Neutrophil (primary cell): ENCODE measurements around the gene WNT16.
"Not testable (repeated sequence)": the region's sequence is repeated elsewhere in the genome, so short reads cannot be mapped to it uniquely, and the experiment has no call there.

Experiments used
- H3K27ac ChIP-seq: fragments of 200-600 bp; sonication (generic); 2 replicates; pipeline ENCODE4 v1.5.1; 2016; ENCODE audit warnings: mild to moderate bottlenecking, moderate library complexity
- H3K27me3 ChIP-seq: fragments of 200-600 bp; sonication (generic); 2 replicates; pipeline ENCODE4 v1.6.0; 2016; ENCODE audit warnings: mild to moderate bottlenecking
- H3K36me3 ChIP-seq: fragments of 200-600 bp; sonication (generic); 2 replicates; pipeline ENCODE4 v1.5.1; 2017
- H3K4me1 ChIP-seq, 2 experiments: fragments of 200-600 bp in 1 of 2; sonication (generic) in 1 of 2; 1 replicate in 1 of 2; 2 replicates in 1 of 2; pipeline versions ENCODE4 v1.5.1 to v1.6.1; 2013 to 2016; ENCODE audit warnings: low read depth in 1 of 2, low read length in 1 of 2, mild to moderate bottlenecking in 1 of 2, moderate library complexity in 1 of 2; ENCODE audit not compliant: control insufficient read depth in 1 of 2, insufficient read depth in 1 of 2
- H3K4me3 ChIP-seq, 2 experiments: fragments of 200-600 bp in 1 of 2; sonication (generic) in 1 of 2; 1 replicate in 1 of 2; 2 replicates in 1 of 2; pipeline ENCODE4 v1.5.1; 2013 to 2016; ENCODE audit warnings: low read depth in 1 of 2, low read length in 1 of 2, mild to moderate bottlenecking in 1 of 2, moderate library complexity in 1 of 2
- H3K9me3 ChIP-seq: fragments of 200-600 bp; sonication (generic); 2 replicates; pipeline ENCODE4 v1.5.1; 2016
- CTCF ChIP-seq: fragments of 200-600 bp; sonication (generic); IDR thresholded peaks from 2 replicates; pipeline ENCODE4 v1.5.1; 2016; ENCODE audit warnings: antibody characterized with exemption

WNT16 gene

GRCh38 chr7:121313220-121313792 lies 15.5 kb upstream of the WNT16 start:
- Histone ChIP-seq H3K27ac (no peak overlapping the region), H3K4me3 (no peak overlapping the region)
- TF ChIP-seq CTCF = no peak

GRCh38 chr7:121313793-121314676 lies 14.8 kb upstream of the WNT16 start:
- no peak overlapping the region for H3K27ac ChIP-seq
- H3K4me3 ChIP-seq = no peak overlapping the region
- H3K4me1 ChIP-seq = no peaks in the 10 kb centered on the region
- H3K36me3 ChIP-seq = no peaks in the 10 kb centered on the region
- TF ChIP-seq CTCF = no peak
- H3K9me3 ChIP-seq = no peaks in the 10 kb centered on the region
- H3K27me3 ChIP-seq = no peaks in the 10 kb centered on the region

More at GRCh38 chr7:121313220-121313792, 15.5 kb upstream of the WNT16 start:
- H3K27me3 ChIP-seq = no peaks in the 10 kb centered on the region
- no peaks in the 10 kb centered on the region for H3K36me3 ChIP-seq
- H3K4me1 ChIP-seq = no peaks in the 10 kb centered on the region
- H3K9me3 ChIP-seq = no peaks in the 10 kb centered on the region

- not testable (repeated sequence) for H3K4me3 ChIP-seq, H3K9me3 ChIP-seq, H3K36me3 ChIP-seq, H3K4me1 ChIP-seq, H3K27me3 ChIP-seq, H3K27ac ChIP-seq
Measured at GRCh38 chr7:121315170-121315569, 13.6 kb upstream of the WNT16 start.

GRCh38 chr7:121322460-121322859 lies 6.3 kb upstream of the WNT16 start:
- no peak overlapping the region for H3K4me3 ChIP-seq

GRCh38 chr7:121323515-121324302 lies 5.1 kb upstream of the WNT16 start:
- no peak overlapping the region for H3K4me3 ChIP-seq
- no peaks in the 10 kb centered on the region for H3K4me1 ChIP-seq
- no peaks in the 10 kb centered on the region for H3K36me3 ChIP-seq
- H3K9me3 ChIP-seq = no peaks in the 10 kb centered on the region
- no peak for TF ChIP-seq CTCF
- no peak overlapping the region for H3K27ac ChIP-seq
- peaks cover 54% of the 10 kb centered on the region for H3K27me3 ChIP-seq

More at GRCh38 chr7:121322460-121322859, 6.3 kb upstream of the WNT16 start:
- Histone ChIP-seq H3K27ac (no peak overlapping the region), H3K36me3 (no peaks in the 10 kb centered on the region), H3K4me1 (no peaks in the 10 kb centered on the region), H3K9me3 (no peaks in the 10 kb centered on the region), H3K27me3 (peaks cover 41% of the 10 kb centered on the region)
- TF ChIP-seq CTCF = no peak
